WERI-Rb-1 (cell line): ENCODE results near the gene METTL24.
"Not testable (repeated sequence)": the region's sequence is repeated elsewhere in the genome, so short reads cannot be mapped to it uniquely, and the experiment has no call there.

Experiments used
- DNase-seq: peaks from one replicate; pipeline ENCODE4 v3.0.0-alpha.2; 2020
- H3K27ac ChIP-seq: fragments of 250-450 bp; sonication (Bioruptor Pico); 2 replicates; pipeline ENCODE4 v1.5.1; 2020; ENCODE audit warnings: mild to moderate bottlenecking, moderate library complexity
- H3K27me3 ChIP-seq: fragments of 250-450 bp; sonication (Bioruptor Pico); 2 replicates; pipeline ENCODE4 v1.5.1; 2021; ENCODE audit warnings: mild to moderate bottlenecking, low read depth, moderate library complexity; ENCODE audit not compliant: insufficient read depth, severe bottlenecking
- H3K36me3 ChIP-seq: fragments of 250-450 bp; sonication (Bioruptor Pico); 2 replicates; pipeline ENCODE4 v1.5.1; 2020; ENCODE audit warnings: mild to moderate bottlenecking, moderate library complexity
- H3K4me3 ChIP-seq: 2 replicates; pipeline ENCODE4 v1.5.1; 2011; ENCODE audit warnings: low read depth, mild to moderate bottlenecking, control low read depth, low read length
- H3K9me3 ChIP-seq: fragments of 250-450 bp; sonication (Bioruptor Pico); 2 replicates; pipeline ENCODE4 v1.5.1; 2021; ENCODE audit warnings: mild to moderate bottlenecking, moderate library complexity; ENCODE audit not compliant: severe bottlenecking
- TF ChIP-seq, protein P1 (sequence below): IDR thresholded peaks from 2 replicates; pipeline ENCODE4 v1.5.1; 2011; ENCODE audit warnings: low read depth, mild to moderate bottlenecking, control low read depth, inconsistent platforms, low read length

Gene METTL24

GRCh38 chr6:110285306-110286060 is 72.7 kb downstream of the METTL24 start:
- TF ChIP-seq, protein P1, sequence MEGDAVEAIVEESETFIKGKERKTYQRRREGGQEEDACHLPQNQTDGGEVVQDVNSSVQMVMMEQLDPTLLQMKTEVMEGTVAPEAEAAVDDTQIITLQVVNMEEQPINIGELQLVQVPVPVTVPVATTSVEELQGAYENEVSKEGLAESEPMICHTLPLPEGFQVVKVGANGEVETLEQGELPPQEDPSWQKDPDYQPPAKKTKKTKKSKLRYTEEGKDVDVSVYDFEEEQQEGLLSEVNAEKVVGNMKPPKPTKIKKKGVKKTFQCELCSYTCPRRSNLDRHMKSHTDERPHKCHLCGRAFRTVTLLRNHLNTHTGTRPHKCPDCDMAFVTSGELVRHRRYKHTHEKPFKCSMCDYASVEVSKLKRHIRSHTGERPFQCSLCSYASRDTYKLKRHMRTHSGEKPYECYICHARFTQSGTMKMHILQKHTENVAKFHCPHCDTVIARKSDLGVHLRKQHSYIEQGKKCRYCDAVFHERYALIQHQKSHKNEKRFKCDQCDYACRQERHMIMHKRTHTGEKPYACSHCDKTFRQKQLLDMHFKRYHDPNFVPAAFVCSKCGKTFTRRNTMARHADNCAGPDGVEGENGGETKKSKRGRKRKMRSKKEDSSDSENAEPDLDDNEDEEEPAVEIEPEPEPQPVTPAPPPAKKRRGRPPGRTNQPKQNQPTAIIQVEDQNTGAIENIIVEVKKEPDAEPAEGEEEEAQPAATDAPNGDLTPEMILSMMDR = no peak
- H3K36me3 ChIP-seq = no peaks in the 10 kb centered on the region
- no peaks in the 10 kb centered on the region for H3K9me3 ChIP-seq
- H3K27ac ChIP-seq = no peak overlapping the region
- no peaks in the 10 kb centered on the region for H3K27me3 ChIP-seq
- no peak overlapping the region for H3K4me3 ChIP-seq
- DNase-seq = no peak

DNA sequence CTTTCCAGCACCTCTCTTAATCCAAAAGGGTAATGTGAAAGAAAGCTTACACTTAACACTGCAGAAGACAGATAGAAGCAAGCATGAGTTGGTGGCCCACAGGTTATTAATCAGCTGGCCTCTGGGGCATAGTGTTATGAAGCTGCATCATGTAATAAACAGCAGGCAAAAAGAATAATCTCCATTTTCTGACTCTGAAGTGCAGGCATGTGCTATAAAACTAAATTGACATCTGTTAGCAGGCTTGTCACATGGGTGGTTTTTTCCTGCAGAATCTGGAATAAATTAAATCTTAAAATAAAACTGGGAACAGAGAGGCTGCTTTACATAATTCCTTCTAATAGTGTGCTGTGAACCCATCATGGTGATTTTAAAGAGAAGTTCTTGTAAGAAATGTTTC is 73.3 kb downstream of the METTL24 start:
- H3K4me3 ChIP-seq = no peak overlapping the region
- no peak overlapping the region for H3K27ac ChIP-seq
- TF ChIP-seq, protein P1 = no peak
- H3K27me3 ChIP-seq = no peaks in the 10 kb centered on the region
- H3K36me3 ChIP-seq = no peaks in the 10 kb centered on the region
- DNase-seq = no peak
- no peaks in the 10 kb centered on the region for H3K9me3 ChIP-seq

- TF ChIP-seq, protein P1 = no peak
- Histone ChIP-seq H3K4me3 (no peak overlapping the region), H3K9me3 (no peaks in the 10 kb centered on the region), H3K36me3 (no peaks in the 10 kb centered on the region), H3K27me3 (no peaks in the 10 kb centered on the region), H3K27ac (no peak overlapping the region)
- DNase-seq = no peak
Measured at GRCh38 chr6:110283657-110284056, 74.5 kb downstream of the METTL24 start.

DNA sequence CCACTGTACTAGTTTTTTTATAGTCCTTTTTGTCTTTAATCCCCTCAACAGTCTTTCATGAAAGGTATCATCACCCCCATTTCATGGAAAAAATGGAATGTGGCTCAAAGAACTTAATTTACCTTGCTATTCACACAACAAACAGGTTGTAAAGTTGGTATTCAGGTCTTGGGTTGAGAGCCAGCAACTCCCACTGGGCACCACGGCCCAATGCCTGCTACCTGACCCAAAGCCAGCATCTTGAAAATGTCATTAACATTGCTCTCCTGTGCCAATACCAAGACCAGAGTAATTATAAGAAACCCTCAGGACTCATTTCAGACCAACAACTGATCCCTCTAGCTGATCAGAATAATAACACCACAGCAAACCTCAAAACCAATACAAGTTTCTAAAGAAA is 75.7 kb downstream of the METTL24 start:
- no peak overlapping the region for H3K4me3 ChIP-seq
- H3K9me3 ChIP-seq = no peaks in the 10 kb centered on the region
- no peaks in the 10 kb centered on the region for H3K36me3 ChIP-seq
- no peaks in the 10 kb centered on the region for H3K27me3 ChIP-seq
- TF ChIP-seq, protein P1 = no peak
- no peak overlapping the region for H3K27ac ChIP-seq
- DNase-seq = no peak

GRCh38 chr6:110277100-110277665 is 81.0 kb downstream of the METTL24 start:
- Histone ChIP-seq H3K36me3 (no peaks in the 10 kb centered on the region), H3K27ac (no peak overlapping the region), H3K9me3 (no peaks in the 10 kb centered on the region), H3K27me3 (no peaks in the 10 kb centered on the region), H3K4me3 (no peak overlapping the region)
- TF ChIP-seq, protein P1 = no peak
- DNase-seq = no peak

DNA sequence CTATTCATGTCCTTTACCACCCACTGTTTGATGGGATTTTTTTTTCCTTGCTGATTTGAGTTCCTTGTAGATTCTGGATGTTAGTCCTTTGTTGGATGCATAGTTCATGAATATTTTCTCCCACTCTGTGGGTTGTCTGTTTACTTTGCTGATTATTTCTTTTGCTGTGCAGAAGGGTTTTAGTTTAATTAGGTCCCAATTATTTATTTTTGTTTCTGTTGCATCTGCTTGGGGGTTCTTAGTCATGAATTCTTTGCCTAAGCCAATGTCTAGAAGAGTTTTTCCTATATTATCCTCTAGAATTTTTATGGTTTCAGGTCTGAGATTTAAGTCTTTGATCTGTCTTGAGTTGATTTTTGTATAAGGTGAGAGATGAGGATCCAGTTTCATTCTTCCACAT is 85.4 kb downstream of the METTL24 start:
- not testable (repeated sequence) for H3K27ac ChIP-seq, H3K27me3 ChIP-seq, DNase-seq, H3K4me3 ChIP-seq, H3K36me3 ChIP-seq, H3K9me3 ChIP-seq
